HFF-Myc (cell line): Measurements from ENCODE around the gene CCM2L.

Experiments
- DNase-seq: peaks from one replicate; pipeline ENCODE4 v3.0.0-alpha.2; 2011; ENCODE audit warnings: low read depth; ENCODE audit errors: extremely low read depth
- H3K4me3 ChIP-seq: replicated peaks from 2 replicates; pipeline ENCODE4 v1.5.1; 2011; ENCODE audit warnings: low read depth, mild to moderate bottlenecking, control low read depth, low read length
- TF ChIP-seq, protein P1 (sequence below): IDR thresholded peaks from 2 replicates; pipeline ENCODE4 v1.5.1; 2012; ENCODE audit warnings: mild to moderate bottlenecking, low read depth, low read length, control low read depth; ENCODE audit errors: missing control alignments

The CCM2L gene

DNA sequence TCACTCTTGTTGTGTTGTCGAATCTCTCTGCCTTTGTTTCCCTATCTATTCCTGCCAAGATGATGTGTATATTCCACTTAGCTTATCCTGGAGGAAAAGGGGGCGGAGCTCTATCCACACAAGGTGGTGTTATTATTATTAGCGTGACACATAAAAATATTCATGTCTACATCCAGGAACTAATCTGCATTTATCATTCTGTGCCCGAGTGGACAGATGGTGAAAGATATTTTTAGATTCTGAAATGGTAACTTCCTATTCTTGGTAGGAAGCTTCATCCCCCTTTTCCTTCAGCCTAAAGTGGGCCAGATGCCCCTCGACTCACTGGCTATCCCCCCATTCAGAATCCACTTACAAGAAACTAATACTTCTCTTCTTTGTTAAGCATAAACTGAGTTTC lies 40.2 kb upstream of the CCM2L start:
- no peak for DNase-seq
- no peak overlapping the region for H3K4me3 ChIP-seq
- TF ChIP-seq, protein P1, sequence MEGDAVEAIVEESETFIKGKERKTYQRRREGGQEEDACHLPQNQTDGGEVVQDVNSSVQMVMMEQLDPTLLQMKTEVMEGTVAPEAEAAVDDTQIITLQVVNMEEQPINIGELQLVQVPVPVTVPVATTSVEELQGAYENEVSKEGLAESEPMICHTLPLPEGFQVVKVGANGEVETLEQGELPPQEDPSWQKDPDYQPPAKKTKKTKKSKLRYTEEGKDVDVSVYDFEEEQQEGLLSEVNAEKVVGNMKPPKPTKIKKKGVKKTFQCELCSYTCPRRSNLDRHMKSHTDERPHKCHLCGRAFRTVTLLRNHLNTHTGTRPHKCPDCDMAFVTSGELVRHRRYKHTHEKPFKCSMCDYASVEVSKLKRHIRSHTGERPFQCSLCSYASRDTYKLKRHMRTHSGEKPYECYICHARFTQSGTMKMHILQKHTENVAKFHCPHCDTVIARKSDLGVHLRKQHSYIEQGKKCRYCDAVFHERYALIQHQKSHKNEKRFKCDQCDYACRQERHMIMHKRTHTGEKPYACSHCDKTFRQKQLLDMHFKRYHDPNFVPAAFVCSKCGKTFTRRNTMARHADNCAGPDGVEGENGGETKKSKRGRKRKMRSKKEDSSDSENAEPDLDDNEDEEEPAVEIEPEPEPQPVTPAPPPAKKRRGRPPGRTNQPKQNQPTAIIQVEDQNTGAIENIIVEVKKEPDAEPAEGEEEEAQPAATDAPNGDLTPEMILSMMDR, result no peak

DNA sequence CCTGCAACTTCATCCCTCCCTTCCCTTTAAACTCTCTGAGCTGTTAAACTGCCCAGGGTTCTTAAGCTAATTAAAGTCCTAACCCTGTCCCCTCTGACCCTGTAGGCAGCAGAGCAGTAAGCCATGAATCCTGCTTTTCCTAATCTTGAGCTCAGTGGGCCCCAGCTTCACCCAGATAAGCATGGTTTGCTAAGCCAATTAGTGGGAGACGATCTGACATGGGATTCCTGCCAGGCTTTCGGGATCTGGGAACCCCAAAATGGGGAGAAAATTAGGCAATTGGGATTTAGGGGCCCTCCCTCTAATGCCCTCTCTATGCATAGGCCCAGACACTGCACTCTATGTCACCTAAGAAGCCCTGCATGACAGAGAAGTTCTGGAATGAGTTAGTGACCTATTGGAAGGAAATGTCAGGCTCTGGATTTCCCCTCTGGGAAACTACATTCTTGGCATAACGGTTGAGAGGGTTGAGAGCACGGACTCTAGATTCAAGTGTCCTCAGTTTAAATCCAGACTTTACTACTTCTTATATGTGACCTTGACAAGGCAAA lies 37.7 kb upstream of the CCM2L start:
- DNase-seq, result no peak
- H3K4me3 ChIP-seq, result no peak overlapping the region
- TF ChIP-seq, protein P1, result no peak

DNA sequence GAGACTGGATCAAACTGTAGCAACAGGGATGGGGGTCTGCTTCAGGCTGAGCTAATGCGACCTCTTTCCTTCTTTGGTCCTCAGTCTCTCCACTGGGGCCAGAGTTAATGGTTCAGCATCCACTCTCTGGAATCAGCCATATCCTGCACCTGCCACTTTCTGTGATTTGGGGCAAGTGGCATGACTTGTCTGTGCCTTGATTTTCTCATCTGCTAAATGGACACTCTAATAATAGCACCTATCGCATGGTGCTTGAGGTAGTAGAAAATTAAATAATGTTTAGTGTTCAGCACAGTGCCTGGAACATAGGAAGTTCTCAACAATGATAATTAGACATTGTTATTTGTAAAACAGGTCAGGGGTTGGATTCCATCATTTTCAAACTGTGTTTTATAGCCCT lies 35.9 kb upstream of the CCM2L start:
- TF ChIP-seq, protein P1, result no peak
- no peak overlapping the region for H3K4me3 ChIP-seq
- no peak for DNase-seq

DNA sequence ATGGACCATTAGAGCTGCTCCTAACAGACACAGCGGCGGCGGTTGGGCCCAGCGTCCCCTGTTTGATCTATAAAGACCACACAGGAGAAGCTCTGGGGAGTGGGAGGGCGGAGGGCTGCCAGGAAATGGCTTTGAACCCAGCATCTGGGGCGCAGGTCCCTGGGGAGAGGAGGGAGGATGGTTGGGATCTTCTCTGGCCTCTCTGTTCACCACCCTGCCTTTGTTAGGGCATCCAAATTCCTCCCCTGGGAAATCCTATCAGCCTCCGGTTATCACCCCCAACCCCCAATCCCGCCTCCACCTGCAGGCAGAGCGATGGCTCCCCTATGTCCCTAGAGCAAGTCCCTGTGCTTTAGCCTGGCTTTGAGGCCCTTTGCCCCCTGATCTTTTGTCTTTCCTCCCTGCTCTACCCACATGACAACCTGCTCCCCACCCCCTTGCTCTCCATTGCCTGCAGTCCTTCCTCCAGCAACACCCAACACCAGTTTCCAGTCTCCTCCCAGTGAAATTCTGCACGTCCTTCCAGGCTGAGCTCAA lies 35.2 kb upstream of the CCM2L start:
- no peak overlapping the region for H3K4me3 ChIP-seq
- no peak for DNase-seq
- TF ChIP-seq, protein P1, result no peak

DNA sequence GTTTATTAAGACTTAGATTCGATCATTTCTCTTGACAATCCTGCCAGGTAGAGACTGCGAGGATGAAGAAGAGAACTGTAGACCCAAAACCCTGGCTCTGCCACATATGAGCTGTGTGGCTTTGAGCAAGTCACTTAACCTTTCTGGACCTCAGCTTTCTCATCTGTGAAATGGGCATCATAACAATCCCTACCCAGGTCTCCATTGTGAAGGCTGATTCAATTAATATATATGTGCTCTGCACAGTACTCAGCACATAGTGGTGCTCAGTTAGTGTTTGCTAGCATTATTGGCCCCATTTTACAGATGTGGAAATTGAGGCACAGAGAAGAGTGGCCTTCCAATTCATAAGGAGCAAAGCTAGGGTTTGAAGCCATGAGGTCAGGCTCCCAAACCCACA lies 34.4 kb upstream of the CCM2L start:
- no peak overlapping the region for H3K4me3 ChIP-seq
- TF ChIP-seq, protein P1, result no peak
- no peak for DNase-seq

DNA sequence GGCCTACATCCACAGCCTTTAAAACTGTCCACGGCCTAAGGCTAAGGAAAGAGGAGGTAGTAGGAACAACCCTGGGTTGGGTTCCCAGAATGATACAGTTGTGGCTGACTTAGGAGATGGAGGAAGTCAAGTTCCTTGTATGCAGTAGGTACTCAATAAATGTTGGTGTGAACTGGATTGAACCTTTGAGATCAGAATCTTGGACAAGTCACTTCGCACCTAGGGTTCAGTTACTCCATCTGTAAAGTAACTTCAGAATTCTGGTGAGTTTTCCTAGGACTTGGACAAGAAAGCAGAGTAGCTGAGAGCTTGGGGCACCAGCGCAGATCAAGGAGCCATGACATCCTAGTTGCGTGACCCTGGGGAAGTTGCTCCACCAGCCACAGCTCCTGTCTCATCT lies 33.2 kb upstream of the CCM2L start:
- no peak overlapping the region for H3K4me3 ChIP-seq
- TF ChIP-seq, protein P1, result no peak
- DNase-seq, result no peak
